PC-3 (cell line): ENCODE data around the gene ARRDC3.

Experiments used
- CTCF ChIP-seq: fragments of 300-600 bp; sonication (generic); conservative IDR thresholded peaks from 2 replicates; pipeline ENCODE4 v1.5.1; 2017; ENCODE audit warnings: antibody characterized with exemption, low read depth, mild to moderate bottlenecking, low read length
- EZH2 ChIP-seq: fragments of 300-600 bp; sonication (generic); IDR thresholded peaks from one replicate; pipeline ENCODE4 v1.6.1; 2017; ENCODE audit warnings: antibody characterized with exemption, mild to moderate bottlenecking, low read length; ENCODE audit not compliant: unreplicated experiment
- EZH2phosphoT487 ChIP-seq: fragments of 300-600 bp; sonication (generic); IDR thresholded peaks from 2 replicates; pipeline ENCODE4 v1.6.1; 2018; ENCODE audit warnings: mild to moderate bottlenecking, antibody characterized with exemption, low read length, borderline replicate concordance

- TF ChIP-seq CTCF (no peak), EZH2 (no peak), EZH2phosphoT487 (no peak)
Observed at GRCh38 chr5:91369480-91369879, 13.6 kb downstream of the ARRDC3 start.
